NCI-H526 (cell line): ENCODE measurements around the gene IL4R.
A peak's percentile ranks its signal among the peaks of the same experiment; 100 is the strongest.
"Not testable (repeated sequence)": the region's sequence is repeated elsewhere in the genome, so short reads cannot be mapped to it uniquely, and the experiment has no call there.

Experiments
- DNase-seq, 2 experiments: peaks; one replicate each; lab custom pipeline; 2025; lab: John Stamatoyannopoulos, UW

IL4R gene

GRCh38 chr16:27381974-27382855, 68.4 kb downstream of the IL4R start:
- no peak for DNase-seq

GRCh38 chr16:27383556-27384243, 69.9 kb downstream of the IL4R start:
- no peak for DNase-seq

GRCh38 chr16:27384425-27384824, 70.7 kb downstream of the IL4R start:
- DNase-seq, result no peak

GRCh38 chr16:27385398-27385797, 71.6 kb downstream of the IL4R start:
- no peak for DNase-seq

GRCh38 chr16:27386674-27387073, 72.9 kb downstream of the IL4R start:
- DNase-seq, result no peak

GRCh38 chr16:27387724-27388123, 74.0 kb downstream of the IL4R start:
- DNase-seq, result no peak

- no peak for DNase-seq
Observed at GRCh38 chr16:27389272-27389961, 75.6 kb downstream of the IL4R start.

- no peak for DNase-seq
Observed at GRCh38 chr16:27390151-27390550, 76.4 kb downstream of the IL4R start.

GRCh38 chr16:27392671-27393070, 78.9 kb downstream of the IL4R start:
- no peak for DNase-seq

GRCh38 chr16:27394516-27394915, 80.7 kb downstream of the IL4R start:
- DNase-seq, result no peak

- not testable (repeated sequence) for DNase-seq
Observed at GRCh38 chr16:27398341-27398893, 84.6 kb downstream of the IL4R start.

GRCh38 chr16:27398894-27399853, 85.4 kb downstream of the IL4R start:
- no peak for DNase-seq

GRCh38 chr16:27399969-27400368, 86.2 kb downstream of the IL4R start:
- DNase-seq, result no peak

- DNase-seq, result no peak
Observed at GRCh38 chr16:27400751-27401620, 87.2 kb downstream of the IL4R start.

- DNase-seq, result peak in 1 of 2 experiments; percentile 20
Observed at GRCh38 chr16:27401768-27402568, 88.2 kb downstream of the IL4R start, which contains the start of gene IL21R. Gene IL21R (plus strand): TSS chr16:27402174. CDS start chr16:27430072, 27,898 bp downstream.

GRCh38 chr16:27402569-27402963, 88.8 kb downstream of the IL4R start:
- DNase-seq, result no peak

GRCh38 chr16:27402964-27403600, 89.3 kb downstream of the IL4R start:
- DNase-seq, result no peak

- no peak for DNase-seq
Observed at GRCh38 chr16:27403601-27403992, 89.8 kb downstream of the IL4R start.
